Lung (tissue), 12 donors: ENCODE results near the gene CASP8. TPM values are rescaled to one million over a fixed set of nuclear protein-coding genes. Genes with fewer than 3 reads are reported as not detected.
A peak's percentile ranks its signal among the peaks of the same experiment; 100 is the strongest.

Source experiments
- ATAC-seq: fragments of 200-7000 bp; cut with Tn5 transposase; one replicate; pipeline ENCODE4 v1.9.1; 2020; ENCODE audit warnings: moderate number of reproducible peaks; ENCODE audit not compliant: insufficient read depth, low FRiP score
- DNase-seq, 3 donors: peaks; one replicate each; pipeline ENCODE4 v3.0.0-alpha.2; 2013 to 2017
- H3K27ac ChIP-seq, 2 donors: one replicate each; pipeline ENCODE4 v1.5.1; 2013; ENCODE audit warnings: mild to moderate bottlenecking in 2 of 2, moderate library complexity in 2 of 2, control low read depth in 1 of 2, inconsistent platforms in 1 of 2, low read depth in 1 of 2, low read length in 1 of 2
- H3K27me3 ChIP-seq, 3 donors: one replicate each; pipeline ENCODE4 v1.5.1; 2013; ENCODE audit warnings: low read length in 2 of 3; ENCODE audit not compliant: control insufficient read depth in 3 of 3, insufficient read depth in 3 of 3
- H3K36me3 ChIP-seq, 4 donors: one replicate each; pipeline ENCODE4 v1.5.1; 2013; ENCODE audit warnings: low read length in 4 of 4, mild to moderate bottlenecking in 1 of 4, moderate library complexity in 1 of 4; ENCODE audit not compliant: control insufficient read depth in 4 of 4, insufficient read depth in 4 of 4
- H3K4me1 ChIP-seq, 5 donors: one replicate each; pipeline ENCODE4 v1.5.1; 2013; ENCODE audit warnings: low read length in 5 of 5, mild to moderate bottlenecking in 2 of 5, moderate library complexity in 1 of 5; ENCODE audit not compliant: control insufficient read depth in 5 of 5, insufficient read depth in 5 of 5
- H3K4me3 ChIP-seq: one replicate; pipeline ENCODE4 v1.5.1; 2013; ENCODE audit warnings: mild to moderate bottlenecking, control low read depth, moderate library complexity
- H3K9ac ChIP-seq, 2 donors: one replicate each; pipeline ENCODE4 v1.5.1; 2013; ENCODE audit warnings: low read length in 2 of 2, control low read depth in 1 of 2; ENCODE audit not compliant: insufficient read depth in 1 of 2
- H3K9me3 ChIP-seq, 4 donors: one replicate each; pipeline ENCODE4 v1.5.1; 2013; ENCODE audit warnings: low read length in 3 of 4, mild to moderate bottlenecking in 1 of 4, moderate library complexity in 1 of 4; ENCODE audit not compliant: control insufficient read depth in 4 of 4, insufficient read depth in 3 of 4
- WGBS, 2 donors: extraction: QIAGEN DNeasy Blood & Tissue Kit; methylation state at CpG; one replicate each; pipeline ENCODE4 v1.1.7; 2013; 5-methylcytosine and 5-hydroxymethylcytosine counted together
- polyA plus RNA-seq, 2 donors: library from polyadenylated mRNA; stranded (reverse); fragments of 200-250 nt; gene quantifications; one replicate each; pipeline ENCODE4 v1.2.1, GENCODE V29; 2013
- total RNA-seq, 2 donors: library from RNA; depleted of rRNA in 1 of 2; stranded (reverse); fragments of >200 nt in 1 of 2; gene quantifications; one replicate each; pipeline ENCODE4 v1.2.1, GENCODE V29; 2014 to 2021
- TF ChIP-seq, protein P1 (sequence below): IDR thresholded peaks from 2 replicates; pipeline ENCODE4 v1.5.1; 2012; ENCODE audit warnings: mild to moderate bottlenecking; ENCODE audit errors: control extremely low read depth, extremely low read depth
- donor health status: control.
- donor health status: control.
- donor health status: Bipolar disorder and iron deficiency.
- donor health status: healthy.
- donor health status: DM: yes; HTN: yes; CAD: no.

Gene CASP8
- total and polyA plus RNA-seq, 4 donors: 18.2 to 32.3 (median 23.5) TPM

DNA sequence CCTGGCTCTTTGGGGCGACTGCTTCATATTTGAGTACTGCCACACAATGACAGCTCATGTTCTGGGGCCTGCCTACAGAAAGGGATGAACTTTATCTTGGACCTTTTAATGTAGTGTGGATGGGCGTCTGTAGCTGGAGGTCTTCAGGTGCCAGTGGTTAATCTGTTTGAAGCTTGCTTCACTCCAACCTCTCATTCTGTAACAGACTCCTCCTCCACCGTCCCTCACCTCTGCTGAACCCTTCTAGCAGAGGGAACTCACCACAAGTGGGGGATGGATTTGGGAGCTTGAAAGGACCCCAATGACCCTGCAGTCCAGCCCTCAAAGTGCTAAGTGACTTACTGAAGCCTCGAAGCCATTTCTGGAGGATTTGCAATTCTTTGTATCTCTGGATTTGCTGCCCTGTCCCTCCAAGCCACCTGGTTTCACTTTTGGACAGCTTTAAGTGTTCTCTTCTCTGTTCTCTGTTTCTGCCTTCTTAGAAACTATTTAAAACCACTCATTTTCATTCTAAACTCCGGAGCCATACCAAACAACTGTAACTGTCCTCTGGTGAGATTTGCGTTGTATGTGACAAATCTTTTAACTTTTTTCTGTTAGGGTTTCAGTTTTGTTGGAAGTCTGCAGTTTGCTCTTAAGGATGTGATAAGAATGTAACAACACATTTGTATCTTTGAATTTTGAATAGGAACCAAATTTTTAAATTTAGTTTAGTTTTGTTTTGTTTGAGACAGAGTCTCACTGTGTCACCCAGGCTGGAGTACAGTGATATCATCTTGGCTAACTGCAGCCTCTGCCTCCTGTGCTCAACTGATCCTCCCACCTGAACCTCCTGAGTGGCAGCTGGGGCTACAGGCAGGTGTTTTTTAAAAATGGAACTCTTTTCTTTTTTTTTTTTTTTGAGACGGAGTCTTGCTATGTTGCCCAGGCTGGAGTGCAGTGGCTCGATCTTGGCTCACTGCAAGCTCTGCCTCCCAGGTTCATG, 37.0 kb upstream of the CASP8 start:
- Histone ChIP-seq H3K4me3 (no peak overlapping the region), H3K27ac (no peak overlapping the region), H3K36me3 (peaks cover 0 to 5% (median 0%) of the 10 kb centered on the region in 4 donors), H3K27me3 (no peaks in the 10 kb centered on the region), H3K9me3 (peaks cover 0 to 1% (median 0%) of the 10 kb centered on the region in 4 donors), H3K9ac (peak overlapping the region in 1 of 2 donors; percentile 11), H3K4me1 (peaks cover 0 to 11% (median 6%) of the 10 kb centered on the region in 5 donors)
- no peak for ATAC-seq
- TF ChIP-seq, protein P1, sequence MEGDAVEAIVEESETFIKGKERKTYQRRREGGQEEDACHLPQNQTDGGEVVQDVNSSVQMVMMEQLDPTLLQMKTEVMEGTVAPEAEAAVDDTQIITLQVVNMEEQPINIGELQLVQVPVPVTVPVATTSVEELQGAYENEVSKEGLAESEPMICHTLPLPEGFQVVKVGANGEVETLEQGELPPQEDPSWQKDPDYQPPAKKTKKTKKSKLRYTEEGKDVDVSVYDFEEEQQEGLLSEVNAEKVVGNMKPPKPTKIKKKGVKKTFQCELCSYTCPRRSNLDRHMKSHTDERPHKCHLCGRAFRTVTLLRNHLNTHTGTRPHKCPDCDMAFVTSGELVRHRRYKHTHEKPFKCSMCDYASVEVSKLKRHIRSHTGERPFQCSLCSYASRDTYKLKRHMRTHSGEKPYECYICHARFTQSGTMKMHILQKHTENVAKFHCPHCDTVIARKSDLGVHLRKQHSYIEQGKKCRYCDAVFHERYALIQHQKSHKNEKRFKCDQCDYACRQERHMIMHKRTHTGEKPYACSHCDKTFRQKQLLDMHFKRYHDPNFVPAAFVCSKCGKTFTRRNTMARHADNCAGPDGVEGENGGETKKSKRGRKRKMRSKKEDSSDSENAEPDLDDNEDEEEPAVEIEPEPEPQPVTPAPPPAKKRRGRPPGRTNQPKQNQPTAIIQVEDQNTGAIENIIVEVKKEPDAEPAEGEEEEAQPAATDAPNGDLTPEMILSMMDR: no peak
- DNase-seq: no peak
- WGBS, 2 donors: 56 to 64% methylated on average over 7 to 8 of the region's 8 CpGs

DNA sequence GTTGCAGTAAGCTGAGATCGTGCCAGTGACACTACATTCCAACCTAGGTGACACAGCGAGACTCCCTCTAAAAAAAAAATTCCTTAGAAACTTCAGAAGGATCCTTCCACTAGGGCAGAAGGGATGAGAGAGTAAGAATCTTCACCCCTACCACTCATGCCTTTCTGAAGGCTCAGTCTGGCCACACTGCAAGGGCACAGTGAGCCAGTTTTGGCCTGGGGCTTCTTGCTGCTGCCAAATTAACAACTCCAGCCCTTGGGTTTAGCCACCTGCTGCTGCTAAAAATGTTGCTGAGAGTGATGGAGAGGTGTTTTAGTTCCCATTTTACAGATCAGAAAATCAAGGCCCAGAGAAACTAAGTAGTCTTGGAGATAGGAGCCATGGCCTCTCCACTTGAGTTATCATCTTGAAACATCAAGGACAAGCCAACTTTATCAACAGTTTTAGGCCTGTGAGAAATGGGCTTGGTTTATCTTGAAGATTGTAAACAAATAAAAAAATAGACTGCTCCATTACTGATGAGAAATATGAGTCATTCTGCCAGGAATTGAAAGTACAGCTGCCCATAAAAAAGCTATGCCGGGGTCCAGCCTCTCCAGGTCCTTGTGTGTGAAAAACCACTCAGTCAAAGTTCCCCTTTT, 31.9 kb upstream of the CASP8 start:
- Histone ChIP-seq H3K4me3 (no peak overlapping the region), H3K36me3 (no peaks in the 10 kb centered on the region), H3K4me1 (peaks cover 0 to 17% (median 8%) of the 10 kb centered on the region in 5 donors), H3K27me3 (no peaks in the 10 kb centered on the region), H3K9me3 (no peaks in the 10 kb centered on the region), H3K9ac (no peak overlapping the region), H3K27ac (peak overlapping the region in 1 of 2 donors; percentile 60)
- 69 to 71% methylated on average over 3 of the region's 3 CpGs for WGBS, 2 donors
- TF ChIP-seq, protein P1: no peak
- DNase-seq (no peak), ATAC-seq (no peak)

DNA sequence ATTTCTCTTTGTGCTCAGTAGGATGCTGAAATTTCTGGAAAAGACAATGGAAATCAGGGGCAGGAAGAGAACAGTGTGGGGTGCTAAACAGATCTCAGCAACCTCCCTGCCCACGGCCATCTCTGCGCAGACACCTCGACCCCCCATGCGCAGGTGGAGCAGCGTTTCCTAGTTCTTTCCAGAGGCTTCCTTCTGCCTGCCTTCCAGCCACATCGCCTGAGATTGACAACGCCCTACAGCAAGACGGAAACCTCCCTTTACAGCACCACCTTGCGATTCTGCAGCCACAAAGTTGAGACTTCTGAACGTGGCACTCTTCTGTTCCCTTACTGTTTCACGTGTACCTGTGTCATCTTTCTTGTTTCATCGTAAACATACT, 31.4 kb upstream of the CASP8 start:
- no peak for ATAC-seq
- no peaks in the 10 kb centered on the region for H3K27me3 ChIP-seq
- H3K4me3 ChIP-seq: no peak overlapping the region
- TF ChIP-seq, protein P1: no peak
- peaks cover 0 to 17% (median 8%) of the 10 kb centered on the region in 5 donors for H3K4me1 ChIP-seq
- no peaks in the 10 kb centered on the region for H3K9me3 ChIP-seq
- H3K27ac ChIP-seq: peak overlapping the region in 1 of 2 donors; percentile 60
- WGBS, 2 donors: 38 to 52% methylated on average over 12 of the region's 12 CpGs
- no peak overlapping the region for H3K9ac ChIP-seq
- no peaks in the 10 kb centered on the region for H3K36me3 ChIP-seq
- no peak for DNase-seq
